Astrocyte (in vitro differentiated cells and primary cell): Measurements from ENCODE around the gene SLC25A29. TPM values are rescaled to one million over a fixed set of nuclear protein-coding genes. Genes with fewer than 3 reads are reported as not detected.

Experiments used
- DNase-seq: peaks from one replicate; pipeline ENCODE4 v3.0.0-alpha.2; 2010; ENCODE audit warnings: low read depth
- FAIRE-seq: peaks from 2 replicates; lab custom pipeline; 2011; peaks lifted over from hg19 to GRCh38; lab: Jason Lieb, UNC
- H2AFZ ChIP-seq: 2 replicates; pipeline ENCODE4 v1.6.0; 2012; ENCODE audit warnings: low read depth, low read length, inconsistent platforms
- H3K27ac ChIP-seq: 2 replicates; pipeline ENCODE4 v1.5.1; 2011; ENCODE audit warnings: low read depth, low read length, inconsistent platforms
- H3K27me3 ChIP-seq: 2 replicates; pipeline ENCODE4 v1.6.0; 2011; ENCODE audit warnings: low read length, inconsistent platforms; ENCODE audit not compliant: insufficient read depth
- H3K36me3 ChIP-seq: 2 replicates; pipeline ENCODE4 v1.5.1; 2011; ENCODE audit warnings: low read length, inconsistent platforms; ENCODE audit not compliant: insufficient read depth
- H3K4me1 ChIP-seq: 2 replicates; pipeline ENCODE4 v1.5.1; 2011; ENCODE audit warnings: low read length, inconsistent platforms; ENCODE audit not compliant: insufficient read depth
- H3K4me2 ChIP-seq: 2 replicates; pipeline ENCODE4 v1.6.0; 2012; ENCODE audit warnings: low read length, inconsistent platforms
- H3K4me3 ChIP-seq: 2 replicates; pipeline ENCODE4 v1.5.1; 2011; ENCODE audit warnings: low read depth, mild to moderate bottlenecking, low read length, inconsistent platforms; ENCODE audit not compliant: insufficient read depth
- H3K79me2 ChIP-seq: 2 replicates; pipeline ENCODE4 v1.6.0; 2012; ENCODE audit warnings: mild to moderate bottlenecking, low read length, inconsistent platforms; ENCODE audit not compliant: insufficient read depth
- H3K9ac ChIP-seq: 2 replicates; pipeline ENCODE4 v1.6.0; 2012; ENCODE audit warnings: mild to moderate bottlenecking, low read length, inconsistent platforms
- H3K9me3 ChIP-seq: 2 replicates; pipeline ENCODE4 v1.5.1; 2012; ENCODE audit warnings: low read depth, mild to moderate bottlenecking, low read length, inconsistent platforms; ENCODE audit not compliant: insufficient read depth
- H4K20me1 ChIP-seq: 2 replicates; pipeline ENCODE4 v1.6.0; 2012; ENCODE audit warnings: low read length, inconsistent platforms; ENCODE audit not compliant: insufficient read depth
- H3K27ac Mint-ChIP-seq: one replicate; pipeline ENCODE4 v1.8.0; 2021; ENCODE audit warnings: mild to moderate bottlenecking, mixed read lengths; ENCODE audit not compliant: unreplicated experiment
- H3K27me3 Mint-ChIP-seq: one replicate; pipeline ENCODE4 v1.8.0; 2021; ENCODE audit warnings: low read depth, mixed read lengths; ENCODE audit not compliant: unreplicated experiment
- H3K36me3 Mint-ChIP-seq: one replicate; pipeline ENCODE4 v1.8.0; 2021; ENCODE audit warnings: low read depth, mixed read lengths; ENCODE audit not compliant: unreplicated experiment
- H3K4me1 Mint-ChIP-seq: one replicate; pipeline ENCODE4 v1.8.0; 2021; ENCODE audit warnings: low read depth, mixed read lengths; ENCODE audit not compliant: unreplicated experiment
- H3K4me3 Mint-ChIP-seq: one replicate; pipeline ENCODE4 v1.8.0; 2021; ENCODE audit warnings: mild to moderate bottlenecking, moderate library complexity, mixed read lengths; ENCODE audit not compliant: unreplicated experiment
- H3K9me3 Mint-ChIP-seq: one replicate; pipeline ENCODE4 v1.8.0; 2021; ENCODE audit warnings: mild to moderate bottlenecking, mixed read lengths; ENCODE audit not compliant: unreplicated experiment
- CTCF ChIP-seq: IDR thresholded peaks from 2 replicates; pipeline ENCODE4 v1.5.1; 2011; ENCODE audit warnings: low read depth, mild to moderate bottlenecking, inconsistent platforms, low read length, moderate library complexity; ENCODE audit not compliant: insufficient read depth
- EZH2 ChIP-seq: IDR thresholded peaks from 2 replicates; pipeline ENCODE4 v1.6.1; 2012; ENCODE audit warnings: mild to moderate bottlenecking, low read length, inconsistent platforms; ENCODE audit not compliant: insufficient read depth
- total RNA-seq: library from RNA; stranded (reverse); gene quantifications from 2 replicates; pipeline ENCODE4 v1.2.1, GENCODE V29; 2021

The SLC25A29 gene
- total RNA-seq, 1 donor from 2014 or later: 30.2 TPM

GRCh38 chr14:100302616-100303015 lies 3.6 kb downstream of the SLC25A29 start:
- TF ChIP-seq EZH2 (no peak), CTCF (no peak)
- Histone ChIP-seq H3K4me3 (no peak overlapping the region), H3K36me3 (no peaks in the 10 kb centered on the region), H4K20me1 (peaks cover 51% of the 10 kb centered on the region), H3K4me1 (peaks cover 20% of the 10 kb centered on the region), H3K9ac (no peak overlapping the region), H3K27me3 (no peaks in the 10 kb centered on the region), H3K79me2 (peaks cover 38% of the 10 kb centered on the region), H3K4me2 (no peak overlapping the region), H3K9me3 (no peaks in the 10 kb centered on the region), H3K27ac (no peak overlapping the region), H2AFZ (no peak overlapping the region)
- H3K4me1 Mint-ChIP-seq: peaks cover 2% of the 10 kb centered on the region
- no peak overlapping the region for H3K4me3 Mint-ChIP-seq
- H3K36me3 Mint-ChIP-seq: peaks cover 2% of the 10 kb centered on the region
- H3K9me3 Mint-ChIP-seq: no peaks in the 10 kb centered on the region
- FAIRE-seq (no peak), DNase-seq (no peak)
- H3K27ac Mint-ChIP-seq: no peak overlapping the region
- H3K27me3 Mint-ChIP-seq: no peaks in the 10 kb centered on the region

- no peak for DNase-seq
- no peak overlapping the region for H3K27ac ChIP-seq
- H3K9ac ChIP-seq: no peak overlapping the region
- peaks cover 52% of the 10 kb centered on the region for H4K20me1 ChIP-seq
- Mint-ChIP-seq H3K27ac (no peak overlapping the region), H3K36me3 (peaks cover 11% of the 10 kb centered on the region), H3K27me3 (no peaks in the 10 kb centered on the region), H3K4me1 (peaks cover 5% of the 10 kb centered on the region), H3K4me3 (no peak overlapping the region), H3K9me3 (no peaks in the 10 kb centered on the region)
- no peak overlapping the region for H3K4me3 ChIP-seq
- no peaks in the 10 kb centered on the region for H3K27me3 ChIP-seq
- TF ChIP-seq EZH2 (no peak), CTCF (no peak)
- H3K9me3 ChIP-seq: no peaks in the 10 kb centered on the region
- H3K79me2 ChIP-seq: peaks cover 24% of the 10 kb centered on the region
- no peaks in the 10 kb centered on the region for H3K36me3 ChIP-seq
- peaks cover 11% of the 10 kb centered on the region for H3K4me1 ChIP-seq
- H3K4me2 ChIP-seq: no peak overlapping the region
- FAIRE-seq: no peak
- H2AFZ ChIP-seq: no peak overlapping the region
Observed at GRCh38 chr14:100299238-100299560, 7.0 kb downstream of the SLC25A29 start.

- Histone ChIP-seq H3K36me3 (no peaks in the 10 kb centered on the region), H3K4me3 (no peak overlapping the region), H3K27ac (no peak overlapping the region), H2AFZ (no peak overlapping the region), H4K20me1 (peaks cover 47% of the 10 kb centered on the region), H3K4me1 (peaks cover 11% of the 10 kb centered on the region), H3K27me3 (no peaks in the 10 kb centered on the region), H3K4me2 (no peak overlapping the region), H3K9ac (no peak overlapping the region), H3K9me3 (no peaks in the 10 kb centered on the region), H3K79me2 (peaks cover 19% of the 10 kb centered on the region)
- peaks cover 5% of the 10 kb centered on the region for H3K4me1 Mint-ChIP-seq
- no peaks in the 10 kb centered on the region for H3K9me3 Mint-ChIP-seq
- TF ChIP-seq CTCF (no peak), EZH2 (no peak)
- H3K36me3 Mint-ChIP-seq: peaks cover 11% of the 10 kb centered on the region
- H3K27me3 Mint-ChIP-seq: no peaks in the 10 kb centered on the region
- DNase-seq (no peak), FAIRE-seq (no peak)
- H3K27ac Mint-ChIP-seq: no peak overlapping the region
- no peak overlapping the region for H3K4me3 Mint-ChIP-seq
Observed at GRCh38 chr14:100298551-100299237, 7.5 kb downstream of the SLC25A29 start.
